Subcutaneous adipose tissue (tissue), 4 donors: ENCODE data around the gene LDLRAD2. TPM values are rescaled to one million over a fixed set of nuclear protein-coding genes. Genes with fewer than 3 reads are reported as not detected.

Experiments
- CTCF ChIP-seq: fragments of 450-650 bp; IDR thresholded peaks from one replicate; pipeline ENCODE4 v1.5.1; 2016; ENCODE audit warnings: low read depth, mild to moderate bottlenecking, control low read depth, antibody characterized with exemption, moderate library complexity
- total RNA-seq, 4 donors: library from RNA; depleted of rRNA; stranded (reverse); fragments of >200 nt; gene quantifications; one replicate each; pipeline ENCODE4 v1.1.0, GENCODE V29; 2016

The LDLRAD2 gene
- total RNA-seq, 4 donors from 2014 or later, result not detected

- TF ChIP-seq CTCF, result no peak
Measured at GRCh38 chr1:21865943-21866706, 54.1 kb downstream of the LDLRAD2 start.

- TF ChIP-seq CTCF, result no peak
Measured at GRCh38 chr1:21866707-21867043, 54.6 kb downstream of the LDLRAD2 start.

GRCh38 chr1:21867451-21867996, 55.5 kb downstream of the LDLRAD2 start:
- TF ChIP-seq CTCF, result no peak

GRCh38 chr1:21868482-21868881, 56.4 kb downstream of the LDLRAD2 start:
- no peak for TF ChIP-seq CTCF

- no peak for TF ChIP-seq CTCF
Measured at GRCh38 chr1:21868941-21869454, 56.9 kb downstream of the LDLRAD2 start.

- TF ChIP-seq CTCF, result no peak
Measured at GRCh38 chr1:21869620-21870121, 57.6 kb downstream of the LDLRAD2 start.

- no peak for TF ChIP-seq CTCF
Measured at GRCh38 chr1:21870611-21871010, 58.5 kb downstream of the LDLRAD2 start.
